Measurements from ENCODE around the gene GPR132. TPM values are rescaled to one million over a fixed set of nuclear protein-coding genes. Genes with fewer than 3 reads are reported as not detected.
"Not testable (repeated sequence)": the region's sequence is repeated elsewhere in the genome, so short reads cannot be mapped to it uniquely, and the experiment has no call there.

The GPR132 gene
- total and polyA plus RNA-seq, 9 of the 15 experiments (the other 6 are each of a cell fraction or from before 2014, with no cell fraction given), result 0.01 to 1.1 (median 0.25) TPM; not detected in 1

GRCh38 chr14:105034315-105035039, 30.8 kb downstream of the GPR132 start (continued):
- no peak for TF ChIP-seq STAT6 (CRISPR knock-in tag; IDR thresholded peaks at IDR 0.05)
- TF ChIP-seq TCF7 (IDR thresholded peaks at IDR 0.05; ENCODE audit: borderline replicate concordance), result no peak
- TF ChIP-seq L3MBTL2 (IDR thresholded peaks at IDR 0.05), result peak; percentile 37; the same call in 1 of the 2 replicates

GRCh38 chr14:105033412-105033900, 31.8 kb downstream of the GPR132 start:
- H3K4me2 ChIP-seq (ENCODE audit: insufficient read depth, low read length); H3K27me3 ChIP-seq (ENCODE audit: control insufficient read depth in 2 of 2, insufficient read depth in 2 of 2, low read length in 2 of 2); H3K79me2 ChIP-seq (ENCODE audit: control insufficient read depth, insufficient read depth, low read length); H4K20me1 ChIP-seq (replicated peaks; ENCODE audit: control insufficient read depth, insufficient read depth, low read length); intact Hi-C loops (cut with micrococcal nuclease); H3K9ac ChIP-seq (ENCODE audit: insufficient read depth in 1 of 2, low read depth in 2 of 2, low read length in 2 of 2); H3K27ac ChIP-seq (ENCODE audit: extremely low read depth, low read depth, low read length); H3K4me1 ChIP-seq (replicated peaks in 1 of 2; ENCODE audit: control insufficient read depth in 2 of 2, insufficient read depth in 2 of 2, low read length in 2 of 2); H2AFZ ChIP-seq (ENCODE audit: low read depth, low read length); DNase-seq (ENCODE audit: extremely low read depth in 1 of 4, low spot score in 3 of 4); ATAC-seq; H3K9me1 ChIP-seq (ENCODE audit: control insufficient read depth, insufficient read depth, low read length); POLR2A ChIA-PET; H3K36me3 ChIP-seq (ENCODE audit: control insufficient read depth, insufficient read depth, low read length); in situ Hi-C loops (cut with MboI); FAIRE-seq; H3K9me3 ChIP-seq (replicated peaks; ENCODE audit: control insufficient read depth, insufficient read depth, low read depth, low read length); BruUV-seq (replicated peaks); H3K4me3 ChIP-seq: not testable (repeated sequence)
- WGBS (ENCODE audit: insufficient coverage, low coverage, missing lambda C conversion rate), result 81% methylated on average over 18 of the region's 45 CpGs
- CTCF ChIA-PET (ENCODE audit: low intra/inter-chr PET ratio), result interaction anchor here (0.5 kb wide), 1 partner anchor 51 kb away, joined by 3 read pairs; no protein-coding TSS in a partner anchor

Data from K562 (cell line).